H1 (cell line): ENCODE results near the gene GARS1. TPM values are rescaled to one million over a fixed set of nuclear protein-coding genes. Genes with fewer than 3 reads are reported as not detected.

Experiments
- CHD1 ChIP-seq: IDR thresholded peaks from 2 replicates; pipeline ENCODE4 v1.6.1; 2012; ENCODE audit warnings: low read depth, low read length, improper control_type of control experiment
- SIX5 ChIP-seq: IDR thresholded peaks from 2 replicates; pipeline ENCODE4 v1.6.1; 2011; ENCODE audit warnings: mild to moderate bottlenecking, low read depth, low read length
- ZNF274 ChIP-seq: IDR thresholded peaks from 2 replicates; pipeline ENCODE4 v1.7.0; 2012; ENCODE audit warnings: low read length, borderline replicate concordance; ENCODE audit errors: extremely low read depth
- polyA plus RNA-seq, 7 experiments: library from polyadenylated mRNA; depleted of rRNA in 3 of 7; stranded (reverse) in 5 of 7; unstranded in 2 of 7; fragments of >200 nt in 5 of 7; fragments of 200-250 nt in 2 of 7; gene quantifications; 1 replicate in 5 of 7; 2 replicates in 1 of 7; 4 replicates in 1 of 7; pipeline versions ENCODE4 v1.2.1 to v1.2.3, GENCODE V29; 2011 to 2013; ENCODE audit warnings: missing spikeins in 2 of 7, mixed read lengths in 2 of 7
- total RNA-seq: library from RNA; stranded (reverse); fragmentation: NEBNext Ultra II Directional; extraction: Animal tissue kit (Norgen Biotek cat#: 25700); gene quantifications from 2 replicates; pipeline ENCODE4 v1.2.1, GENCODE V29; 2021

The GARS1 gene
- total and polyA plus RNA-seq, 2 of the 8 experiments (the other 6 are each of a cell fraction or from before 2014, with no cell fraction given) = 270 to 476 TPM

DNA sequence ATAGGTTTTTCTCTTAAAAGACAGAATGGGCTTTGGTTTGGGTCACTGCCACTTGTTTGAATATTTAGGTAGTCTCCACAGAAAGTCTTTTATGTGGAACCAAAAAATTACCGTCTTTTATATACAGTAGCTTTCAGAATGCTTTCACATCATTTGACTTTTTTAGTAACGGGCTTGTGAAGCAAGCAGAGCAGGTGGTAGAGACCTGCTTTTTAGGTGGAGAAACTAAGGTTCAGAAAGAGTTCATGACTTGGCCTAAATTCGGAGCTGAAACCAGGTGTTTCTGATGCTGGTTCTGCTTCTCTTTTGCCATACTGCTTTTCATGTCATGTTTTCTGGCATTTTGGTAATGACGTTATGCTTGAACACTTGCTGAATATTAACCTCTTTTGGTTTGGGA is 36.3 kb downstream of the GARS1 start (continued):
- TF ChIP-seq SIX5 (no peak), ZNF274 (no peak), CHD1 (no peak)
